ENCODE results near the gene CPA4.

DNA sequence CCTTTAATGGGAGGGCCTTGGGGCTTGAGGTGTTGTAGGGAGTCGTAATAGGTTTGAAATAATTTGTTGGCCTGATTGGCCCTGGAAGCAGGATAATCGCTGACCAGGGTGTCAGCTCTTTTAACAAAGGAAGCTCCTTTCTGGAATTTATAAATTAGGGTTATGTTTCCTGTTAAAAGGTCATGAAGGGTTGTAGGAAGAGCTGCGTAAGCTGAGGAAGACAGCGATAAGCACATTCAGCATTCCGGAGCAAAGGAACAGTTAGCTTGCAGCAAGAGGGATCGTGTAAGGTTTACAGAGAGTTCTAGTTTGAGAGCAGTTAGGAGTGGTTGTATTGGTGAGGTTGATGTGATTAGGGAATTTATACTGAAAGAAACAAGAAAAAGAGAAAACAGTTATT lies 21.3 kb downstream of the CPA4 start:
- TF ChIP-seq, protein P1, sequence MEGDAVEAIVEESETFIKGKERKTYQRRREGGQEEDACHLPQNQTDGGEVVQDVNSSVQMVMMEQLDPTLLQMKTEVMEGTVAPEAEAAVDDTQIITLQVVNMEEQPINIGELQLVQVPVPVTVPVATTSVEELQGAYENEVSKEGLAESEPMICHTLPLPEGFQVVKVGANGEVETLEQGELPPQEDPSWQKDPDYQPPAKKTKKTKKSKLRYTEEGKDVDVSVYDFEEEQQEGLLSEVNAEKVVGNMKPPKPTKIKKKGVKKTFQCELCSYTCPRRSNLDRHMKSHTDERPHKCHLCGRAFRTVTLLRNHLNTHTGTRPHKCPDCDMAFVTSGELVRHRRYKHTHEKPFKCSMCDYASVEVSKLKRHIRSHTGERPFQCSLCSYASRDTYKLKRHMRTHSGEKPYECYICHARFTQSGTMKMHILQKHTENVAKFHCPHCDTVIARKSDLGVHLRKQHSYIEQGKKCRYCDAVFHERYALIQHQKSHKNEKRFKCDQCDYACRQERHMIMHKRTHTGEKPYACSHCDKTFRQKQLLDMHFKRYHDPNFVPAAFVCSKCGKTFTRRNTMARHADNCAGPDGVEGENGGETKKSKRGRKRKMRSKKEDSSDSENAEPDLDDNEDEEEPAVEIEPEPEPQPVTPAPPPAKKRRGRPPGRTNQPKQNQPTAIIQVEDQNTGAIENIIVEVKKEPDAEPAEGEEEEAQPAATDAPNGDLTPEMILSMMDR (IDR thresholded peaks at IDR 0.05) = no peak
- no peak for TF ChIP-seq POLR2A (IDR thresholded peaks at IDR 0.05)

All from Peyer's patch (tissue), 4 donors.